Panc1 (cell line): ENCODE data around the gene OTOP2. TPM values are rescaled to one million over a fixed set of nuclear protein-coding genes. Genes with fewer than 3 reads are reported as not detected.

Experiments used
- ATAC-seq: fragments of 200-7000 bp; cut with Tn5 transposase; 2 replicates; pipeline ENCODE4 v1.9.1; 2020; ENCODE audit warnings: mild to moderate bottlenecking, moderate library complexity
- BruUV-seq: library from RNA; stranded (reverse); fragments of 400-500 nt; replicated peaks from 2 replicates; lab custom pipeline; 2021; lab: Mats Ljungman, UMichigan
- CTCF ChIA-PET: fragments of 300-600 bp; sonication (Branson Sonifier 250); formaldehyde crosslinking; loops from one replicate; lab custom pipeline; 2022; ENCODE audit warnings: antibody characterized with exemption; lab: Charles Lee
- POLR2A ChIA-PET: fragments of 300-600 bp; sonication (Branson Sonifier 250); formaldehyde crosslinking; loops from one replicate; lab custom pipeline; 2022; ENCODE audit warnings: antibody characterized with exemption; lab: Charles Lee
- DNase-seq: peaks from one replicate; pipeline ENCODE4 v3.0.0-alpha.2; 2010; ENCODE audit warnings: low read depth, low spot score
- H3K27ac ChIP-seq: 2 replicates; pipeline ENCODE4 v1.5.1; 2011; ENCODE audit warnings: mild to moderate bottlenecking, low read length, inconsistent platforms
- H3K27me3 ChIP-seq: fragments of 200-500 bp; sonication (Bioruptor generic); 2 replicates; pipeline ENCODE4 v1.6.0; 2014; ENCODE audit warnings: low read length, inconsistent platforms; ENCODE audit not compliant: control insufficient read depth, insufficient read depth
- H3K36me3 ChIP-seq: fragments of 200-500 bp; sonication (Bioruptor generic); 2 replicates; pipeline ENCODE4 v1.5.1; 2014; ENCODE audit warnings: inconsistent platforms, mild to moderate bottlenecking, low read length, moderate library complexity; ENCODE audit not compliant: control insufficient read depth, insufficient read depth
- H3K4me1 ChIP-seq: 2 replicates; pipeline ENCODE4 v1.5.1; 2011; ENCODE audit warnings: inconsistent platforms, mild to moderate bottlenecking, low read length, moderate library complexity; ENCODE audit not compliant: control insufficient read depth, insufficient read depth
- H3K4me3 ChIP-seq, 2 experiments: 2 replicates each; pipeline ENCODE4 v1.5.1; 2011 to 2012; ENCODE audit warnings: low read depth in 2 of 2, low read length in 2 of 2, mild to moderate bottlenecking in 2 of 2, inconsistent platforms in 1 of 2, moderate library complexity in 1 of 2
- H3K9me3 ChIP-seq: fragments of 200-500 bp; sonication (Bioruptor generic); 2 replicates; pipeline ENCODE4 v1.5.1; 2014; ENCODE audit warnings: low read depth, mild to moderate bottlenecking, inconsistent platforms, low read length, moderate library complexity; ENCODE audit not compliant: control insufficient read depth, insufficient read depth
- POLR2AphosphoS5 ChIP-seq: IDR thresholded peaks from 2 replicates; pipeline ENCODE4 v1.6.1; 2012; ENCODE audit warnings: mild to moderate bottlenecking, low read depth, low read length, moderate library complexity
- SIN3A ChIP-seq: IDR thresholded peaks from 2 replicates; pipeline ENCODE4 v1.6.1; 2012; ENCODE audit warnings: low read depth, mild to moderate bottlenecking, low read length, moderate library complexity, borderline replicate concordance; ENCODE audit not compliant: insufficient read depth
- TCF7L2 ChIP-seq: IDR thresholded peaks from 2 replicates; pipeline ENCODE4 v1.6.1; 2011; ENCODE audit warnings: mild to moderate bottlenecking, low read depth, low read length, inconsistent platforms
- in situ Hi-C: cut with HindIII; loops from 2 replicates; pipeline ENCODE4 v1.10.0; 2016; ENCODE audit warnings: low sequenced_read_pairs, low pct_unique_long_range_greater_than_20kb
- intact Hi-C: fragments of 100-400 bp; cut with micrococcal nuclease; formaldehyde crosslinking; loops from one replicate; pipeline ENCODE4 v1.10.0; 2022; ENCODE audit not compliant: unreplicated experiment
- total RNA-seq: library from RNA; stranded (reverse); gene quantifications from one replicate; pipeline ENCODE4 v1.2.1, GENCODE V29; 2021; ENCODE audit not compliant: unreplicated experiment
- TF ChIP-seq, protein P1 (sequence below): fragments of 450-650 bp; IDR thresholded peaks from 2 replicates; pipeline ENCODE4 v1.5.1; 2017; ENCODE audit warnings: mild to moderate bottlenecking
- TF ChIP-seq, protein P2 (sequence below), 2 experiments: IDR thresholded peaks; 2 replicates each; pipeline ENCODE4 v1.6.1; 2011 to 2012; ENCODE audit warnings: low read depth in 2 of 2, control low read depth in 1 of 2, low read length in 1 of 2, mild to moderate bottlenecking in 1 of 2, moderate library complexity in 1 of 2; ENCODE audit not compliant: insufficient read depth in 1 of 2

Gene OTOP2
- total RNA-seq, 1 experiment from 2014 or later: not detected

DNA sequence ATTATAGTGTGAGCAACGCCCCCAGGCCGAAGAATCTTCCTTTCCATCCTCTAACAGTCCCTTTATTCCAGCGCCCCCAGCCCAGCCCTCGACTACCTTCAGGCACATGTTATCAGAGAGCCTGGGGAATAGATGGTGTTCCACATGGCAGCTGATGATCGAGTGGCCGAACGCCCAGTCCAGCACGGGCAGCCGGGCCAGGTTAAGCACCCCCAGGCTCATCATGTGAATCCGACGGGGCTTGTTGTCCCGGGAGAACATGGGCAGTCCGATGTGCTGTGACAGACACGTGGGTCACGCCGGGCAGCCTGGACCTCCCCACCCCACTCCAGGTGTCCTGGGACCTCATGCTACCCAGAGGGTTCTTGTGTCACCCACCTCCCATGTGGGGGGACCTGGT is 44.8 kb upstream of the OTOP2 start:
- no TSS peak for BruUV-seq
- intact Hi-C loops (no loop called here), in situ Hi-C loops (no loop called here)
- ChIA-PET CTCF (no interaction called here), POLR2A (no interaction called here)
- H3K4me1 ChIP-seq: no peaks in the 10 kb centered on the region
- ATAC-seq: no peak
- TF ChIP-seq SIN3A: no peak
- no peak for TF ChIP-seq POLR2AphosphoS5
- TF ChIP-seq TCF7L2: no peak
- TF ChIP-seq, protein P1, sequence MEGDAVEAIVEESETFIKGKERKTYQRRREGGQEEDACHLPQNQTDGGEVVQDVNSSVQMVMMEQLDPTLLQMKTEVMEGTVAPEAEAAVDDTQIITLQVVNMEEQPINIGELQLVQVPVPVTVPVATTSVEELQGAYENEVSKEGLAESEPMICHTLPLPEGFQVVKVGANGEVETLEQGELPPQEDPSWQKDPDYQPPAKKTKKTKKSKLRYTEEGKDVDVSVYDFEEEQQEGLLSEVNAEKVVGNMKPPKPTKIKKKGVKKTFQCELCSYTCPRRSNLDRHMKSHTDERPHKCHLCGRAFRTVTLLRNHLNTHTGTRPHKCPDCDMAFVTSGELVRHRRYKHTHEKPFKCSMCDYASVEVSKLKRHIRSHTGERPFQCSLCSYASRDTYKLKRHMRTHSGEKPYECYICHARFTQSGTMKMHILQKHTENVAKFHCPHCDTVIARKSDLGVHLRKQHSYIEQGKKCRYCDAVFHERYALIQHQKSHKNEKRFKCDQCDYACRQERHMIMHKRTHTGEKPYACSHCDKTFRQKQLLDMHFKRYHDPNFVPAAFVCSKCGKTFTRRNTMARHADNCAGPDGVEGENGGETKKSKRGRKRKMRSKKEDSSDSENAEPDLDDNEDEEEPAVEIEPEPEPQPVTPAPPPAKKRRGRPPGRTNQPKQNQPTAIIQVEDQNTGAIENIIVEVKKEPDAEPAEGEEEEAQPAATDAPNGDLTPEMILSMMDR: no peak
- TF ChIP-seq, protein P2, sequence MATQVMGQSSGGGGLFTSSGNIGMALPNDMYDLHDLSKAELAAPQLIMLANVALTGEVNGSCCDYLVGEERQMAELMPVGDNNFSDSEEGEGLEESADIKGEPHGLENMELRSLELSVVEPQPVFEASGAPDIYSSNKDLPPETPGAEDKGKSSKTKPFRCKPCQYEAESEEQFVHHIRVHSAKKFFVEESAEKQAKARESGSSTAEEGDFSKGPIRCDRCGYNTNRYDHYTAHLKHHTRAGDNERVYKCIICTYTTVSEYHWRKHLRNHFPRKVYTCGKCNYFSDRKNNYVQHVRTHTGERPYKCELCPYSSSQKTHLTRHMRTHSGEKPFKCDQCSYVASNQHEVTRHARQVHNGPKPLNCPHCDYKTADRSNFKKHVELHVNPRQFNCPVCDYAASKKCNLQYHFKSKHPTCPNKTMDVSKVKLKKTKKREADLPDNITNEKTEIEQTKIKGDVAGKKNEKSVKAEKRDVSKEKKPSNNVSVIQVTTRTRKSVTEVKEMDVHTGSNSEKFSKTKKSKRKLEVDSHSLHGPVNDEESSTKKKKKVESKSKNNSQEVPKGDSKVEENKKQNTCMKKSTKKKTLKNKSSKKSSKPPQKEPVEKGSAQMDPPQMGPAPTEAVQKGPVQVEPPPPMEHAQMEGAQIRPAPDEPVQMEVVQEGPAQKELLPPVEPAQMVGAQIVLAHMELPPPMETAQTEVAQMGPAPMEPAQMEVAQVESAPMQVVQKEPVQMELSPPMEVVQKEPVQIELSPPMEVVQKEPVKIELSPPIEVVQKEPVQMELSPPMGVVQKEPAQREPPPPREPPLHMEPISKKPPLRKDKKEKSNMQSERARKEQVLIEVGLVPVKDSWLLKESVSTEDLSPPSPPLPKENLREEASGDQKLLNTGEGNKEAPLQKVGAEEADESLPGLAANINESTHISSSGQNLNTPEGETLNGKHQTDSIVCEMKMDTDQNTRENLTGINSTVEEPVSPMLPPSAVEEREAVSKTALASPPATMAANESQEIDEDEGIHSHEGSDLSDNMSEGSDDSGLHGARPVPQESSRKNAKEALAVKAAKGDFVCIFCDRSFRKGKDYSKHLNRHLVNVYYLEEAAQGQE (IDR thresholded peaks at IDR 0.05; ENCODE audit: insufficient read depth in 1 of 2, low read depth in 2 of 2, low read length in 1 of 2): no peak
- DNase-seq: no peak
- no peaks in the 10 kb centered on the region for H3K27me3 ChIP-seq
- no peaks in the 10 kb centered on the region for H3K36me3 ChIP-seq
- H3K9me3 ChIP-seq: no peaks in the 10 kb centered on the region
- no peak overlapping the region for H3K4me3 ChIP-seq
- no peak overlapping the region for H3K27ac ChIP-seq

DNA sequence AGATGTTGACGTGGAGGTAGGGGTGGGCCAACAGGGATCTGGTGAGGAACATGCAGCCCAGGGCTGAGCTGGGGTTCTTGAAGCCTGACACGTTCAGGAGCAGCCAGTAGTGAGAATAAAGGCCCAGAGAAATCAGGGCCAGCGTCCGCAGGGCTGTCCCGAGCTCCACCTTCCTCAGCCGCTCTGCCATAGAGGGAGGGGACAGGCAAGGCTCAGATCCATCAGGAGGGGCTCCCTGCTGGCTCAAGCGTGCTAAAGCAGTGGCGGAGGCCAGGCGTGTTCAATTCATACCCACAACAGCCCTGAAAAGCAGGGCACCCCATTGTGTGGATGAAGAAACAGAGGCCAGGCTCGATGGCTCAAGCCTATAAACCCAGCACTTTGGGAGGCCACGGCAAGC is 43.0 kb upstream of the OTOP2 start:
- Histone ChIP-seq H3K27ac (no peak overlapping the region), H3K27me3 (no peaks in the 10 kb centered on the region), H3K9me3 (no peaks in the 10 kb centered on the region), H3K4me3 (no peak overlapping the region), H3K4me1 (no peaks in the 10 kb centered on the region), H3K36me3 (no peaks in the 10 kb centered on the region)
- no peak for TF ChIP-seq POLR2AphosphoS5
- TF ChIP-seq, protein P2 (IDR thresholded peaks at IDR 0.05; ENCODE audit: insufficient read depth in 1 of 2, low read depth in 2 of 2, low read length in 1 of 2): no peak
- no peak for TF ChIP-seq TCF7L2
- no peak for TF ChIP-seq SIN3A
- TF ChIP-seq, protein P1: no peak
- no peak for ATAC-seq
- ChIA-PET POLR2A (no interaction called here), CTCF (no interaction called here)
- no peak for DNase-seq
- in situ Hi-C loops: no loop called here
- no TSS peak for BruUV-seq
- intact Hi-C loops: no loop called here
